Gastroesophageal sphincter (tissue), 4 donors: ENCODE measurements around the gene C10orf90. TPM values are rescaled to one million over a fixed set of nuclear protein-coding genes. Genes with fewer than 3 reads are reported as not detected.

Source experiments
- ATAC-seq: fragments of 150-250 bp; one replicate; pipeline ENCODE4 v1.9.1; 2016; ENCODE audit warnings: mild to moderate bottlenecking, moderate library complexity
- H3K27ac ChIP-seq, 4 donors: fragments of 200-600 bp; sonication (generic) in 3 of 4; 1 replicate in 3 of 4; 2 replicates in 1 of 4; pipeline ENCODE4 v1.5.1; 2016 to 2019
- H3K27me3 ChIP-seq: fragments of 200-600 bp; sonication (generic); one replicate; pipeline ENCODE4 v1.5.1; 2019
- H3K36me3 ChIP-seq, 2 donors: fragments of 200-600 bp; sonication (generic); one replicate each; pipeline ENCODE4 v1.5.1; 2019; ENCODE audit warnings: control low read depth in 1 of 2
- H3K4me1 ChIP-seq, 3 donors: fragments of 200-600 bp; sonication (generic); 1 replicate in 2 of 3; 2 replicates in 1 of 3; pipeline ENCODE4 v1.5.1; 2016 to 2019; ENCODE audit warnings: control low read depth in 2 of 3
- H3K4me3 ChIP-seq, 2 donors: fragments of 200-600 bp; sonication (generic); one replicate each; pipeline ENCODE4 v1.5.1; 2019; ENCODE audit warnings: mild to moderate bottlenecking in 1 of 2, moderate library complexity in 1 of 2
- H3K9me3 ChIP-seq, 3 donors: fragments of 200-600 bp; sonication (generic); one replicate each; pipeline ENCODE4 v1.5.1; 2017 to 2019; ENCODE audit warnings: control low read depth in 2 of 3
- EP300 ChIP-seq: sonication (generic); formaldehyde crosslinking; IDR thresholded peaks from one replicate; pipeline ENCODE4 v1.6.1; 2017; ENCODE audit warnings: antibody characterized with exemption, mild to moderate bottlenecking
- POLR2A ChIP-seq, 2 donors: fragments of 450-650 bp; IDR thresholded peaks; one replicate each; pipeline ENCODE4 v1.6.1; 2017; ENCODE audit warnings: antibody characterized with exemption in 2 of 2, mild to moderate bottlenecking in 2 of 2, moderate library complexity in 1 of 2
- POLR2AphosphoS5 ChIP-seq: sonication (generic); formaldehyde crosslinking; IDR thresholded peaks from one replicate; pipeline ENCODE4 v1.6.1; 2017; ENCODE audit warnings: antibody characterized with exemption
- WGBS, 2 donors: methylation state at CpG; one replicate each; pipeline ENCODE4 v1.1.5; 2018; ENCODE audit warnings: low coverage in 1 of 2; 5-methylcytosine and 5-hydroxymethylcytosine counted together
- total RNA-seq, 4 donors: library from RNA; depleted of rRNA; stranded (reverse); fragments of >200 nt; gene quantifications; one replicate each; pipeline ENCODE4 v1.1.0, GENCODE V29; 2016
- TF ChIP-seq, protein P1 (sequence below), 4 experiments: fragments of 200-600 bp in 2 of 4; fragments of 450-650 bp in 2 of 4; sonication (generic) in 1 of 4; IDR thresholded peaks; one replicate each; pipeline ENCODE4 v1.5.1; 2017 to 2019; ENCODE audit warnings: antibody characterized with exemption in 4 of 4, mild to moderate bottlenecking in 2 of 4, moderate library complexity in 2 of 4

Gene C10orf90
- total RNA-seq, 4 donors from 2014 or later: not detected

- no peaks in the 10 kb centered on the region for H3K27me3 ChIP-seq
- ATAC-seq: no peak
- TF ChIP-seq EP300 (no peak), POLR2AphosphoS5 (no peak), POLR2A (IDR thresholded peaks at IDR 0.05) (no peak)
- TF ChIP-seq, protein P1, sequence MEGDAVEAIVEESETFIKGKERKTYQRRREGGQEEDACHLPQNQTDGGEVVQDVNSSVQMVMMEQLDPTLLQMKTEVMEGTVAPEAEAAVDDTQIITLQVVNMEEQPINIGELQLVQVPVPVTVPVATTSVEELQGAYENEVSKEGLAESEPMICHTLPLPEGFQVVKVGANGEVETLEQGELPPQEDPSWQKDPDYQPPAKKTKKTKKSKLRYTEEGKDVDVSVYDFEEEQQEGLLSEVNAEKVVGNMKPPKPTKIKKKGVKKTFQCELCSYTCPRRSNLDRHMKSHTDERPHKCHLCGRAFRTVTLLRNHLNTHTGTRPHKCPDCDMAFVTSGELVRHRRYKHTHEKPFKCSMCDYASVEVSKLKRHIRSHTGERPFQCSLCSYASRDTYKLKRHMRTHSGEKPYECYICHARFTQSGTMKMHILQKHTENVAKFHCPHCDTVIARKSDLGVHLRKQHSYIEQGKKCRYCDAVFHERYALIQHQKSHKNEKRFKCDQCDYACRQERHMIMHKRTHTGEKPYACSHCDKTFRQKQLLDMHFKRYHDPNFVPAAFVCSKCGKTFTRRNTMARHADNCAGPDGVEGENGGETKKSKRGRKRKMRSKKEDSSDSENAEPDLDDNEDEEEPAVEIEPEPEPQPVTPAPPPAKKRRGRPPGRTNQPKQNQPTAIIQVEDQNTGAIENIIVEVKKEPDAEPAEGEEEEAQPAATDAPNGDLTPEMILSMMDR (IDR thresholded peaks at IDR 0.05): no peak
- no peaks in the 10 kb centered on the region for H3K9me3 ChIP-seq
- H3K36me3 ChIP-seq: no peaks in the 10 kb centered on the region
- H3K27ac ChIP-seq: no peak overlapping the region
- no peak overlapping the region for H3K4me3 ChIP-seq
- 58 to 78% methylated on average over 1 to 3 of the region's 3 CpGs for WGBS, 2 donors
- H3K4me1 ChIP-seq: no peaks in the 10 kb centered on the region
These were observed 169.6 kb downstream of the C10orf90 start for GRCh38 chr10:126500866-126501265.

DNA sequence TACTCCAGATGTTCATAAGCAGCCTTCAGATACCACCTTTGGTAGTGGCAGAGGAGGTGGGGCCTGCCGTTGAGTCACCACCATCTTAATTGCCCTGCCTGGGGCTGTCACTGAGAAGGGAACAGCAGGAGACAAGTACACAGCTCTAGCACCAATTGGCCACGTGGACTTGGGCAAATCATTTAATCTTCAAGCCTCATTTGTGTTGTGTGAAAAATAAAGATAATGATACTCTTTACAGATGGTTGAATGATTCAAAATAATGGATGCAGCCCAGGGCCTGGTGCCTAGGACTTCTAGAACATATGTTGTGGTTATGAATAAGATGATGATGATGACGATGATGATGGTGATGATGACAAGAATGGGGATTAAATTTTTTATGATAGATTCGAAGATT, 170.3 kb downstream of the C10orf90 start:
- no peaks in the 10 kb centered on the region for H3K27me3 ChIP-seq
- no peak overlapping the region for H3K27ac ChIP-seq
- H3K9me3 ChIP-seq: no peaks in the 10 kb centered on the region
- no peaks in the 10 kb centered on the region for H3K4me1 ChIP-seq
- H3K4me3 ChIP-seq: no peak overlapping the region
- 56 to 67% methylated on average over 1 to 4 of the region's 4 CpGs for WGBS, 2 donors
- TF ChIP-seq POLR2AphosphoS5 (no peak), EP300 (no peak), POLR2A (IDR thresholded peaks at IDR 0.05) (no peak)
- TF ChIP-seq, protein P1 (IDR thresholded peaks at IDR 0.05): no peak
- no peak for ATAC-seq
- H3K36me3 ChIP-seq: no peaks in the 10 kb centered on the region

- Histone ChIP-seq H3K27ac (no peak overlapping the region), H3K36me3 (no peaks in the 10 kb centered on the region), H3K9me3 (no peaks in the 10 kb centered on the region), H3K4me3 (no peak overlapping the region), H3K4me1 (no peaks in the 10 kb centered on the region), H3K27me3 (no peaks in the 10 kb centered on the region)
- TF ChIP-seq POLR2AphosphoS5 (no peak), EP300 (no peak), POLR2A (IDR thresholded peaks at IDR 0.05) (no peak)
- TF ChIP-seq, protein P1 (IDR thresholded peaks at IDR 0.05): no peak
- no peak for ATAC-seq
- 92 to 100% methylated on average over 5 to 6 of the region's 6 CpGs for WGBS, 2 donors
These were observed 170.7 kb downstream of the C10orf90 start for GRCh38 chr10:126499744-126500143.

- no peak overlapping the region for H3K27ac ChIP-seq
- no peaks in the 10 kb centered on the region for H3K27me3 ChIP-seq
- no peaks in the 10 kb centered on the region for H3K36me3 ChIP-seq
- WGBS, 2 donors: 75 to 86% methylated on average over 1 to 2 of the region's 2 CpGs
- no peak overlapping the region for H3K4me3 ChIP-seq
- ATAC-seq: no peak
- H3K9me3 ChIP-seq: no peaks in the 10 kb centered on the region
- H3K4me1 ChIP-seq: no peaks in the 10 kb centered on the region
- TF ChIP-seq POLR2A (IDR thresholded peaks at IDR 0.05) (no peak), POLR2AphosphoS5 (no peak), EP300 (no peak)
- TF ChIP-seq, protein P1 (IDR thresholded peaks at IDR 0.05): no peak
These were observed 172.8 kb downstream of the C10orf90 start for GRCh38 chr10:126497672-126498071.

GRCh38 chr10:126496771-126497545, 173.5 kb downstream of the C10orf90 start:
- H3K27ac ChIP-seq: no peak overlapping the region
- ATAC-seq: no peak
- H3K4me1 ChIP-seq: no peaks in the 10 kb centered on the region
- no peaks in the 10 kb centered on the region for H3K36me3 ChIP-seq
- WGBS, 2 donors: 75 to 87% methylated on average over 8 to 9 of the region's 16 CpGs
- TF ChIP-seq POLR2AphosphoS5 (no peak), EP300 (no peak), POLR2A (IDR thresholded peaks at IDR 0.05) (no peak)
- TF ChIP-seq, protein P1 (IDR thresholded peaks at IDR 0.05): no peak
- H3K27me3 ChIP-seq: no peaks in the 10 kb centered on the region
- no peak overlapping the region for H3K4me3 ChIP-seq
- no peaks in the 10 kb centered on the region for H3K9me3 ChIP-seq
